ENCODE data around the gene ACBD7. TPM values are rescaled to one million over a fixed set of nuclear protein-coding genes. Genes with fewer than 3 reads are reported as not detected.

The ACBD7 gene
- total RNA-seq = 0.85 and 1.2 TPM in 2 replicates

GRCh38 chr10:15088428-15089261 is at the start of gene ACBD7:
Gene ACBD7 (minus strand): TSS chr10:15088776. CDS start chr10:15088728, 48 bp downstream.

GRCh38 chr10:15097011-15097812 is 8.6 kb upstream of the ACBD7 start, which contains the start of gene RPP38:
Gene RPP38 (plus strand): TSS chr10:15097355. CDS start chr10:15103315, 5,960 bp downstream.

GRCh38 chr10:15043674-15044073 is 44.9 kb downstream of the ACBD7 start, which contains the start of gene OLAH:
Gene OLAH (plus strand): TSS chr10:15043943. CDS start chr10:15047289, 3,346 bp downstream.

Other genes with a start within 250 kb of the ACBD7 start
- 11.6 and 30.5 TPM in 2 replicates for gene SUV39H2, start 209.9 kb downstream of the ACBD7 start, total RNA-seq
- gene DCLRE1C, start 134.7 kb downstream of the ACBD7 start, total RNA-seq = 9.0 and 9.2 TPM in 2 replicates
- gene MEIG1, start 129.4 kb downstream of the ACBD7 start, total RNA-seq = not detected in 2 replicates
- 0.38 and 2.5 TPM in 2 replicates for gene OLAH, start 44.8 kb downstream of the ACBD7 start, total RNA-seq
- 12.7 and 14.0 TPM in 2 replicates for gene RPP38, start 8.6 kb upstream of the ACBD7 start, total RNA-seq
- gene NMT2, start 79.9 kb upstream of the ACBD7 start, total RNA-seq = 44.3 and 59.6 TPM in 2 replicates